ENCODE results near the gene EPHB2. TPM values are rescaled to one million over a fixed set of nuclear protein-coding genes. Genes with fewer than 3 reads are reported as not detected.

The EPHB2 gene
- 25.3 TPM for polyA plus RNA-seq (2013, experiment 1 of 2)
- 26.4 TPM for polyA plus RNA-seq (2013, experiment 2 of 2)

DNA sequence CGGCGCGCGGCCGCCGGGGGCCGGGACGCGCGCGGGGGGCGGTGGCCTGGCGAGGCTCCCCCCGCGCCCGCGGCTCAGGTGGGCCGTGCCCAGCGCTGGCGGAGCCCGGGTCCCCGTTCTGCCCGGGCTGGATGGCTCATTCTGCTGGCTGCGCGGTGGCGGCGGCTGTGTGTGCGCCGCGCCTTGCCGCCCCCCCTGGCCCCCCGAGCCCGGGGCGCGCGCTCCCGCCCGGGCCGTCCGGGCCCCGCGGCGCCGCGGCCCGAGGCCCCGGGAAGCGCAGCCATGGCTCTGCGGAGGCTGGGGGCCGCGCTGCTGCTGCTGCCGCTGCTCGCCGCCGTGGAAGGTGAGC lies at the start of gene EPHB2:
Gene EPHB2 (plus strand): TSS at position 139 of the 349 bp plus-strand sequence. CDS start 144 bp downstream, at position 283.
- Histone ChIP-seq H3K27ac (replicated peaks; ENCODE audit: low read length) (peak within 1 kb of the TSS; percentile 63), H3K4me1 (ENCODE audit: control insufficient read depth in 2 of 2, insufficient read depth in 1 of 2, low read depth in 1 of 2, low read length in 2 of 2) (peaks cover 12 to 13% of the 10 kb centered on the region in 2 donors), H3K9me3 (replicated peaks in 1 of 2; ENCODE audit: control insufficient read depth in 2 of 2, insufficient read depth in 1 of 2, low read depth in 1 of 2, low read length in 2 of 2) (no peaks in the 10 kb centered on the region), H2AK5ac (ENCODE audit: low read depth, low read length) (peak within 1 kb of the TSS; percentile 40), H4K91ac (ENCODE audit: low read depth, low read length, poor library complexity) (no peak within 1 kb of the TSS), H3K36me3 (replicated peaks in 1 of 2; ENCODE audit: control insufficient read depth in 2 of 2, insufficient read depth in 2 of 2, low read length in 2 of 2) (peaks cover 0 to 4% of the 10 kb centered on the region in 2 donors), H2BK5ac (ENCODE audit: low read length) (peak within 1 kb of the TSS; percentile 27), H3K79me1 (ENCODE audit: low read depth, low read length) (peaks cover 12% of the 10 kb centered on the region), H3K4me2 (ENCODE audit: insufficient read depth, low read length, poor library complexity, severe bottlenecking) (peak within 1 kb of the TSS; percentile 86), H4K8ac (ENCODE audit: low read depth, low read length) (no peak within 1 kb of the TSS), H2BK120ac (ENCODE audit: low read depth, low read length) (no peak within 1 kb of the TSS), H3K9ac (ENCODE audit: low read depth, low read length, poor library complexity) (peak within 1 kb of the TSS; percentile 82), H3K27me3 (ENCODE audit: control insufficient read depth in 3 of 3, insufficient read depth in 3 of 3, low read depth in 1 of 3, low read length in 3 of 3) (peaks cover 0 to 2% (median 0%) of the 10 kb centered on the region in 3 experiments), H3K4ac (ENCODE audit: low read length) (no peak within 1 kb of the TSS), H2AFZ (ENCODE audit: low read length) (peak within 1 kb of the TSS; percentile 91), H3K14ac (ENCODE audit: low read length) (peak within 1 kb of the TSS; percentile 15), H3K18ac (ENCODE audit: low read length) (peak within 1 kb of the TSS; percentile 69), H3K4me3 (ENCODE audit: low read length in 2 of 2) (peak within 1 kb of the TSS; percentile 53 to 86), H3K23ac (ENCODE audit: low read depth, low read length, poor library complexity) (no peak within 1 kb of the TSS), H2BK12ac (ENCODE audit: low read length) (no peak within 1 kb of the TSS), H2BK15ac (ENCODE audit: low read length) (peak within 1 kb of the TSS; percentile 17)
- no peak for DNase-seq (ENCODE audit: low spot score)
- WGBS, 2 donors (ENCODE audit: extremely low coverage in 2 of 2, insufficient read length in 2 of 2, insufficient replicate concordance in 1 of 2), result no CpG with 5 or more reads among the region's 55 CpGs

DNA sequence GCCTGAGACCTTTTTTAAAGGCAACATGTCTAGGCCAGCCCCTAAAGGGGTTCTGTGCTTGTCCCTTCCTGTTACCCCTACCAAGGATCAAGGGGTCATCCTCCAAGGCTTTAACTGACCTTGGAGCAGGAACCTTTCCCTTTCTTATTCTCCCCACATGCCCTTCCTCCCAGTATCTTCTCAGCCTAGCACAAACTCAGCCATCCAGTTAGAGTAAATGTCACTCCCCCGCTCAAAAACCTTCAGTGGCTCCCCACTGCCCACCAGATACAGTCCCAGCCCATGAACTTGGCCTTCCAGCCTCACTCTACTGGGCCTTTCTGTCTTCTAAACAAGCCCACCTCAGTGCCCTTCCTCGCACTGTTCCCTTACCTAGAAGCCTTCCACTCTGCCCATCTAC lies 48.8 kb upstream of the EPHB2 start:
- Histone ChIP-seq H3K4me2 (ENCODE audit: insufficient read depth, low read length, poor library complexity, severe bottlenecking) (no peak overlapping the region), H2BK12ac (ENCODE audit: low read length) (no peak overlapping the region), H4K91ac (ENCODE audit: low read depth, low read length, poor library complexity) (no peak overlapping the region), H3K4me1 (ENCODE audit: control insufficient read depth in 2 of 2, insufficient read depth in 1 of 2, low read depth in 1 of 2, low read length in 2 of 2) (peaks cover 0 to 6% of the 10 kb centered on the region in 2 donors), H3K23ac (ENCODE audit: low read depth, low read length, poor library complexity) (no peak overlapping the region), H3K9ac (ENCODE audit: low read depth, low read length, poor library complexity) (no peak overlapping the region), H2BK15ac (ENCODE audit: low read length) (no peak overlapping the region), H3K27me3 (ENCODE audit: control insufficient read depth in 3 of 3, insufficient read depth in 3 of 3, low read depth in 1 of 3, low read length in 3 of 3) (peaks cover 0 to 22% (median 0%) of the 10 kb centered on the region in 3 experiments), H2BK120ac (ENCODE audit: low read depth, low read length) (no peak overlapping the region), H4K8ac (ENCODE audit: low read depth, low read length) (no peak overlapping the region), H3K18ac (ENCODE audit: low read length) (no peak overlapping the region), H3K9me3 (replicated peaks in 1 of 2; ENCODE audit: control insufficient read depth in 2 of 2, insufficient read depth in 1 of 2, low read depth in 1 of 2, low read length in 2 of 2) (no peaks in the 10 kb centered on the region), H2BK5ac (ENCODE audit: low read length) (no peak overlapping the region), H2AK5ac (ENCODE audit: low read depth, low read length) (no peak overlapping the region), H3K4ac (ENCODE audit: low read length) (no peak overlapping the region), H3K79me1 (ENCODE audit: low read depth, low read length) (no peaks in the 10 kb centered on the region), H3K36me3 (replicated peaks in 1 of 2; ENCODE audit: control insufficient read depth in 2 of 2, insufficient read depth in 2 of 2, low read length in 2 of 2) (no peaks in the 10 kb centered on the region), H3K27ac (replicated peaks; ENCODE audit: low read length) (no peak overlapping the region), H3K4me3 (ENCODE audit: low read length in 2 of 2) (no peak overlapping the region), H2AFZ (ENCODE audit: low read length) (no peak overlapping the region), H3K14ac (ENCODE audit: low read length) (no peak overlapping the region)
- WGBS, 2 donors (ENCODE audit: extremely low coverage in 2 of 2, insufficient read length in 2 of 2, insufficient replicate concordance in 1 of 2), result no CpG with 5 or more reads among the region's 2 CpGs
- DNase-seq (ENCODE audit: low spot score), result no peak

DNA sequence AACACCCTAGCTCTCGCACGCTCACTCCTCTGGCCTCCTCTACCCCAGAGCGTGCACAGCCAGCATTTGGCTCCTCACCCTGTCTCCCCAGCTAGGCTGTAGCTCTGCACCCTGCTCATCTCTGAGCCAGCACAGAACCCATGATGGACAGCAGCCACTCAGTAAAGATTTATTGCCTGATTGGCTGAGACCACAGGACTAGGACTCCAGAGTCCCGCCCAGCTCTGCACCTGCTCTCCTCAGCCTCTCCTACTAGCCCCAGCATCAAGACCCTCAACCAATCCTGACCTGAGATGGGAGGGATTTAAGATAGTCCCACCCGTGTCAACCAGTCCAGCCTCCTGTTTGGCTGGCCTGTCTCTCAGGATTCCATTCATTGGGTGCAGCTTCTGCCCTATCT lies 48.3 kb upstream of the EPHB2 start:
- Histone ChIP-seq H2AFZ (ENCODE audit: low read length) (no peak overlapping the region), H2BK15ac (ENCODE audit: low read length) (no peak overlapping the region)

DNA sequence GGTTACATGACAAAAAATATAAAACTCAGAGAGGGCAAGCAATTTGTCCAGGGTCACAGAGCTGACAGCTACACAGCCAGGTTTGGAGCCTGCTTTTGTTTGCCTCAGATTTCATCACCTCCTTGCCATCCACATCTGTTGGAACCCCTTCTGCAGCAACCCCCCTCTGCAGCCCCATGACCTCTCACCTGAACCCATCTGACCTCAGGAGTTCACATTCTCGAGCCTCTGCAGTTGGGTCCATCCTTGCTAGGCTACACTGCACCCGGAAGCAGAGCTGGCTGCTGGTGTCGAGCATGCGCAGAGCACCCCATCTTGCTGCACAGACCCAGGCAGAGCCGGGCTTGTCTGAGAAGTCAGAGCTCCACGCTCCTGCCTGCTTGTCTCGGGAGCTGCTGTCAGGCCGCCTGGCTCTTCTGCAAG lies 47.6 kb upstream of the EPHB2 start:
- H3K9ac ChIP-seq (ENCODE audit: low read depth, low read length, poor library complexity), result no peak overlapping the region
- no peak overlapping the region for H3K14ac ChIP-seq (ENCODE audit: low read length)
- H3K9me3 ChIP-seq (replicated peaks in 1 of 2; ENCODE audit: control insufficient read depth in 2 of 2, insufficient read depth in 1 of 2, low read depth in 1 of 2, low read length in 2 of 2), result no peaks in the 10 kb centered on the region
- H3K4ac ChIP-seq (ENCODE audit: low read length), result no peak overlapping the region
- H3K27ac ChIP-seq (replicated peaks; ENCODE audit: low read length), result no peak overlapping the region
- no peak overlapping the region for H2BK120ac ChIP-seq (ENCODE audit: low read depth, low read length)
- H3K4me2 ChIP-seq (ENCODE audit: insufficient read depth, low read length, poor library complexity, severe bottlenecking), result no peak overlapping the region
- H3K4me3 ChIP-seq (ENCODE audit: low read length in 2 of 2), result peak overlapping the region in 1 of 2 donors; percentile 34
- H2BK15ac ChIP-seq (ENCODE audit: low read length), result no peak overlapping the region
- peaks cover 0 to 6% of the 10 kb centered on the region in 2 donors for H3K4me1 ChIP-seq (ENCODE audit: control insufficient read depth in 2 of 2, insufficient read depth in 1 of 2, low read depth in 1 of 2, low read length in 2 of 2)
- no peak overlapping the region for H2AFZ ChIP-seq (ENCODE audit: low read length)
- H3K23ac ChIP-seq (ENCODE audit: low read depth, low read length, poor library complexity), result no peak overlapping the region
- H2BK5ac ChIP-seq (ENCODE audit: low read length), result no peak overlapping the region
- H4K91ac ChIP-seq (ENCODE audit: low read depth, low read length, poor library complexity), result no peak overlapping the region
- H3K36me3 ChIP-seq (replicated peaks in 1 of 2; ENCODE audit: control insufficient read depth in 2 of 2, insufficient read depth in 2 of 2, low read length in 2 of 2), result no peaks in the 10 kb centered on the region
- DNase-seq (ENCODE audit: low spot score), result no peak
- peak overlapping the region; percentile 14 for H2AK5ac ChIP-seq (ENCODE audit: low read depth, low read length)
- H3K79me1 ChIP-seq (ENCODE audit: low read depth, low read length), result no peaks in the 10 kb centered on the region
- no CpG with 5 or more reads among the region's 8 CpGs for WGBS, 2 donors (ENCODE audit: extremely low coverage in 2 of 2, insufficient read length in 2 of 2, insufficient replicate concordance in 1 of 2)
- H2BK12ac ChIP-seq (ENCODE audit: low read length), result no peak overlapping the region
- H3K27me3 ChIP-seq (ENCODE audit: control insufficient read depth in 3 of 3, insufficient read depth in 3 of 3, low read depth in 1 of 3, low read length in 3 of 3), result peaks cover 0 to 27% (median 0%) of the 10 kb centered on the region in 3 experiments
- H4K8ac ChIP-seq (ENCODE audit: low read depth, low read length), result no peak overlapping the region
- no peak overlapping the region for H3K18ac ChIP-seq (ENCODE audit: low read length)

More for the DNA sequence above, 48.3 kb upstream of the EPHB2 start:
- Histone ChIP-seq H3K4me3 (ENCODE audit: low read length in 2 of 2) (no peak overlapping the region), H3K23ac (ENCODE audit: low read depth, low read length, poor library complexity) (no peak overlapping the region), H4K91ac (ENCODE audit: low read depth, low read length, poor library complexity) (no peak overlapping the region), H2BK12ac (ENCODE audit: low read length) (no peak overlapping the region), H3K9me3 (replicated peaks in 1 of 2; ENCODE audit: control insufficient read depth in 2 of 2, insufficient read depth in 1 of 2, low read depth in 1 of 2, low read length in 2 of 2) (no peaks in the 10 kb centered on the region), H2BK120ac (ENCODE audit: low read depth, low read length) (no peak overlapping the region), H3K36me3 (replicated peaks in 1 of 2; ENCODE audit: control insufficient read depth in 2 of 2, insufficient read depth in 2 of 2, low read length in 2 of 2) (no peaks in the 10 kb centered on the region), H3K79me1 (ENCODE audit: low read depth, low read length) (no peaks in the 10 kb centered on the region), H2BK5ac (ENCODE audit: low read length) (no peak overlapping the region), H3K14ac (ENCODE audit: low read length) (no peak overlapping the region), H3K4me1 (ENCODE audit: control insufficient read depth in 2 of 2, insufficient read depth in 1 of 2, low read depth in 1 of 2, low read length in 2 of 2) (peaks cover 0 to 6% of the 10 kb centered on the region in 2 donors), H3K9ac (ENCODE audit: low read depth, low read length, poor library complexity) (no peak overlapping the region), H3K27ac (replicated peaks; ENCODE audit: low read length) (no peak overlapping the region), H3K27me3 (ENCODE audit: control insufficient read depth in 3 of 3, insufficient read depth in 3 of 3, low read depth in 1 of 3, low read length in 3 of 3) (peaks cover 0 to 26% (median 0%) of the 10 kb centered on the region in 3 experiments), H3K4ac (ENCODE audit: low read length) (no peak overlapping the region), H2AK5ac (ENCODE audit: low read depth, low read length) (no peak overlapping the region), H3K18ac (ENCODE audit: low read length) (no peak overlapping the region), H4K8ac (ENCODE audit: low read depth, low read length) (no peak overlapping the region), H3K4me2 (ENCODE audit: insufficient read depth, low read length, poor library complexity, severe bottlenecking) (no peak overlapping the region)
- DNase-seq (ENCODE audit: low spot score), result peak; percentile 31
- WGBS, 2 donors (ENCODE audit: extremely low coverage in 2 of 2, insufficient read length in 2 of 2, insufficient replicate concordance in 1 of 2), result no CpG with 5 or more reads among the region's 5 CpGs

All from neuronal stem cell (in vitro differentiated cells).